K562 (cell line): ENCODE data around the gene USP48. TPM values are rescaled to one million over a fixed set of nuclear protein-coding genes. Genes with fewer than 3 reads are reported as not detected.

Source experiments
- ATAC-seq: fragments of 200-7000 bp; cut with Tn5 transposase; 3 replicates; pipeline ENCODE4 v1.9.1; 2020; ENCODE audit warnings: moderate library complexity
- BruUV-seq: library from RNA; stranded (reverse); fragments of 400-500 nt; replicated peaks from 2 replicates; lab custom pipeline; 2021; lab: Mats Ljungman, UMichigan
- CTCF ChIA-PET: fragments of 300-600 bp; formaldehyde crosslinking; extraction: SDS; loops from one replicate; lab custom pipeline; 2021; ENCODE audit warnings: low intra/inter-chr PET ratio; lab: Yijun Ruan, JAX
- POLR2A ChIA-PET: fragments of 300-600, 350-650 bp; sonication (Branson Sonifier 250); formaldehyde crosslinking; extraction: SDS; loops from one replicate; lab custom pipeline; 2021; ENCODE audit warnings: antibody characterized with exemption, inconsistent platforms; lab: Yijun Ruan, JAX
- DNase-seq, 4 experiments: peaks; one replicate each; pipeline versions ENCODE4 v3.0.0 to v3.0.0-alpha.2; 2011 to 2018; ENCODE audit warnings: low spot score in 3 of 4, mixed read lengths in 3 of 4; ENCODE audit errors: extremely low read depth in 1 of 4
- FAIRE-seq: peaks from 2 replicates; lab custom pipeline; 2011; peaks lifted over from hg19 to GRCh38; lab: Jason Lieb, UNC
- H2AFZ ChIP-seq: 2 replicates; pipeline ENCODE4 v1.6.0; 2011; ENCODE audit warnings: low read depth, low read length, control low read depth, inconsistent platforms
- H3K27ac ChIP-seq: fragments of 200-600 bp; 3 replicates; pipeline ENCODE4 v1.8.0; 2011; ENCODE audit warnings: low read depth, mild to moderate bottlenecking, control low read depth, inconsistent platforms, low read length, moderate library complexity, mixed read lengths; ENCODE audit errors: extremely low read depth
- H3K27me3 ChIP-seq, 2 experiments: fragments of 300-600 bp in 1 of 2; 2 replicates in 1 of 2; 3 replicates in 1 of 2; pipeline versions ENCODE4 v1.6.0 to v1.8.0; 2011; ENCODE audit warnings: inconsistent platforms in 2 of 2, low read length in 2 of 2, mild to moderate bottlenecking in 1 of 2, mixed read lengths in 1 of 2, moderate library complexity in 1 of 2; ENCODE audit not compliant: control insufficient read depth in 2 of 2, insufficient read depth in 2 of 2
- H3K36me3 ChIP-seq: fragments of 300-600 bp; 3 replicates; pipeline ENCODE4 v1.8.0; 2011; ENCODE audit warnings: mild to moderate bottlenecking, low read length, inconsistent platforms; ENCODE audit not compliant: control insufficient read depth, insufficient read depth
- H3K4me1 ChIP-seq, 2 experiments: fragments of 200-600 bp in 1 of 2; replicated peaks in 1 of 2; 2 replicates in 1 of 2; 3 replicates in 1 of 2; pipeline versions ENCODE4 v1.5.1 to v1.8.0; 2011; ENCODE audit warnings: inconsistent platforms in 2 of 2, low read length in 2 of 2, mild to moderate bottlenecking in 1 of 2, mixed read lengths in 1 of 2, moderate library complexity in 1 of 2; ENCODE audit not compliant: control insufficient read depth in 2 of 2, insufficient read depth in 2 of 2
- H3K4me2 ChIP-seq: 2 replicates; pipeline ENCODE4 v1.6.1; 2011; ENCODE audit warnings: low read length, control low read depth, inconsistent platforms, mixed read lengths; ENCODE audit not compliant: insufficient read depth
- H3K4me3 ChIP-seq: fragments of 200-600 bp; sonication (generic), shearing (Covaris generic); 2 replicates; pipeline ENCODE4 v1.5.1; 2016; ENCODE audit warnings: control low read depth, inconsistent platforms
- H3K79me2 ChIP-seq: fragments of 200-600 bp; 3 replicates; pipeline ENCODE4 v1.8.0; 2011; ENCODE audit warnings: low read length, inconsistent platforms; ENCODE audit not compliant: control insufficient read depth, insufficient read depth
- H3K9ac ChIP-seq, 2 experiments: 2 replicates each; pipeline versions ENCODE4 v1.6.0 to v1.6.1; 2011; ENCODE audit warnings: low read depth in 2 of 2, low read length in 2 of 2, control low read depth in 1 of 2, inconsistent platforms in 1 of 2, mild to moderate bottlenecking in 1 of 2, mixed read lengths in 1 of 2; ENCODE audit not compliant: insufficient read depth in 1 of 2
- H3K9me1 ChIP-seq: one replicate; pipeline ENCODE4 v1.6.0; 2011; ENCODE audit warnings: inconsistent platforms, mild to moderate bottlenecking, low read length, moderate library complexity; ENCODE audit not compliant: control insufficient read depth, insufficient read depth
- H3K9me3 ChIP-seq: replicated peaks from 2 replicates; pipeline ENCODE4 v1.5.1; 2011; ENCODE audit warnings: low read depth, low read length, inconsistent platforms; ENCODE audit not compliant: control insufficient read depth, insufficient read depth
- H4K20me1 ChIP-seq: replicated peaks from 2 replicates; pipeline ENCODE4 v1.6.1; 2011; ENCODE audit warnings: low read length, inconsistent platforms, mixed read lengths; ENCODE audit not compliant: control insufficient read depth, insufficient read depth
- CBX5 ChIP-seq: IDR thresholded peaks from 2 replicates; pipeline ENCODE4 v1.6.1; 2014; ENCODE audit warnings: low read depth, borderline replicate concordance
- CC2D1A ChIP-seq: fragments of 450-650 bp; IDR thresholded peaks from 2 replicates; pipeline ENCODE4 v1.6.1; 2017; ENCODE audit warnings: mild to moderate bottlenecking
- KLF6 ChIP-seq: fragments of 250-450 bp; sonication (Bioruptor Pico); IDR thresholded peaks from 2 replicates; pipeline ENCODE4 v1.4.0; 2020; ENCODE audit warnings: mild to moderate bottlenecking, moderate library complexity, borderline replicate concordance
- MYNN ChIP-seq, 2 experiments: sonication (generic); formaldehyde crosslinking in 1 of 2; IDR thresholded peaks; 2 replicates each; pipeline versions ENCODE4 v1.5.0 to v1.6.1; 2016 to 2020; ENCODE audit warnings: antibody characterized with exemption in 1 of 2, missing genetic modification reagents in 1 of 2
- NFE2 ChIP-seq: IDR thresholded peaks from 2 replicates; pipeline ENCODE4 v1.6.1; 2014; ENCODE audit warnings: antibody characterized with exemption, low read depth
- NRF1 ChIP-seq, 2 experiments: fragments of 450-650 bp; IDR thresholded peaks in 1 of 2; conservative IDR thresholded peaks in 1 of 2; 2 replicates each; pipeline ENCODE4 v1.6.1; 2014; ENCODE audit warnings: mild to moderate bottlenecking in 2 of 2
- TBL1XR1 ChIP-seq, 2 experiments: IDR thresholded peaks; 2 replicates each; pipeline ENCODE4 v1.6.1; 2012; ENCODE audit warnings: improper control_type of control experiment in 2 of 2, low read length in 2 of 2, mild to moderate bottlenecking in 1 of 2
- WGBS: fragments of 100-300 bp; shearing (Covaris generic); methylation state at CpG from one replicate; pipeline ENCODE4 v1.1.6; 2016; ENCODE audit warnings: low coverage, mixed read lengths; ENCODE audit not compliant: insufficient coverage; ENCODE audit errors: missing lambda C conversion rate; 5-methylcytosine and 5-hydroxymethylcytosine counted together
- in situ Hi-C: fragments of 300-500 bp; cut with MboI; formaldehyde crosslinking; loops from 4 replicates; pipeline ENCODE4 v1.15.0; 2018; ENCODE audit warnings: inconsistent platforms, mixed read lengths
- intact Hi-C: fragments of 100-400 bp; cut with micrococcal nuclease; formaldehyde crosslinking; loops from 2 replicates; pipeline ENCODE4 v1.14.2; 2022
- polyA plus RNA-seq, 8 experiments: library from polyadenylated mRNA; depleted of rRNA in 4 of 8; stranded (reverse) in 5 of 8; unstranded in 3 of 8; fragments of >200 nt; fragmentation: Nextera tagmentation in 2 of 8; fragmentation: Illumina TruSeq in 1 of 8; extraction: Ambion mirVana in 2 of 8; extraction: Trizol in 1 of 8; gene quantifications; 2 replicates each; pipeline versions ENCODE4 v1.2.1 to v1.2.3, GENCODE V29; 2011 to 2014; ENCODE audit warnings: inconsistent platforms in 1 of 8, missing spikeins in 1 of 8
- total RNA-seq, 7 experiments: library from RNA; depleted of rRNA in 6 of 7; stranded (reverse); fragments of >200 nt in 6 of 7; fragmentation: Illumina TruSeq in 2 of 7; extraction: Trizol in 2 of 7; gene quantifications; 2 replicates each; pipeline versions ENCODE4 v1.2.1 to v1.2.3, GENCODE V29; 2011 to 2021; ENCODE audit warnings: low replicate concordance in 1 of 7
- TF ChIP-seq, protein P1 (sequence below): IDR thresholded peaks from 2 replicates; pipeline ENCODE4 v1.6.1; 2011; ENCODE audit not compliant: insufficient read length; ENCODE audit errors: extremely low read depth

USP48 gene
- total and polyA plus RNA-seq, 9 of the 15 experiments (the other 6 are each of a cell fraction or from before 2014, with no cell fraction given), result 23.3 to 123 (median 106) TPM

DNA sequence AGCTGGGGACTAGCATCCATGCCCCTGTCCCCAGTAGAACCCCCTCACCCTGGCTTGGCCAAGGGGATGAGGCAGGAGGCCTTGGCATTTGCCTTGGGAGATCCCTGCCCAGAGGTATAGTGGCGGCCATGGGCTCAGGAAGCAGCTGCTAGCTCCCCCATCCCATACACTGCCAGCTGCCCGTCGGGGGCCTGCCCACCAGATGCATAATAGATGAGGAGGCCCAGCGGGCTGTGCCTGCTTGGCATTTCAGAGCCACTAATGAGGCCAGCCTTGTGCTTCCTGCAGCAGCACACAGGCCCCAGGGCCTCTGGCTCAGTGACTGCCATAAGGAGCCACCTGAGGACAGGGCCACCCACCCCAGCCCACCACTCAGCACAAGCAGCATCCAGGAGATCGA is 137.4 kb downstream of the USP48 start:
- H2AFZ ChIP-seq, result no peak overlapping the region
- no peaks in the 10 kb centered on the region for H3K27me3 ChIP-seq
- H3K36me3 ChIP-seq, result peaks cover 16% of the 10 kb centered on the region; the same call in 2 of the 3 replicates
- no peak for ATAC-seq
- in situ Hi-C loops (no loop called here), intact Hi-C loops (no loop called here)
- no peak for DNase-seq
- peaks cover 30% of the 10 kb centered on the region for H4K20me1 ChIP-seq
- peaks cover 14 to 38% of the 10 kb centered on the region in 2 experiments for H3K4me1 ChIP-seq
- CTCF ChIA-PET, result no interaction called here
- 59% methylated on average over 5 of the region's 5 CpGs for WGBS
- no peak for FAIRE-seq
- H3K4me3 ChIP-seq, result no peak overlapping the region
- no peaks in the 10 kb centered on the region for H3K9me3 ChIP-seq
- POLR2A ChIA-PET, result interaction anchor here (0.5 kb wide), 2 partner anchors 13 to 22 kb away, joined by 3 to 4 read pairs; no protein-coding TSS in a partner anchor
- H3K4me2 ChIP-seq, result no peak overlapping the region
- BruUV-seq, result no TSS peak
- no peak overlapping the region for H3K27ac ChIP-seq
- no peak overlapping the region; a peak in 1 of 4 replicates for H3K9ac ChIP-seq
- TF ChIP-seq CBX5 (no peak), CC2D1A (no peak), MYNN (IDR thresholded peaks at IDR 0.05) (no peak), MYNN (CRISPR knock-in tag; IDR thresholded peaks at IDR 0.05) (no peak), TBL1XR1 (IDR thresholded peaks at IDR 0.05; ENCODE audit: low read length in 2 of 2) (no peak), NFE2 (no peak), NRF1 (conservative IDR thresholded peaks at IDR 0.05 in 1 of 2, IDR thresholded peaks at IDR 0.05 in 1 of 2) (no peak), KLF6 (CRISPR knock-in tag) (no peak)
- TF ChIP-seq, protein P1, sequence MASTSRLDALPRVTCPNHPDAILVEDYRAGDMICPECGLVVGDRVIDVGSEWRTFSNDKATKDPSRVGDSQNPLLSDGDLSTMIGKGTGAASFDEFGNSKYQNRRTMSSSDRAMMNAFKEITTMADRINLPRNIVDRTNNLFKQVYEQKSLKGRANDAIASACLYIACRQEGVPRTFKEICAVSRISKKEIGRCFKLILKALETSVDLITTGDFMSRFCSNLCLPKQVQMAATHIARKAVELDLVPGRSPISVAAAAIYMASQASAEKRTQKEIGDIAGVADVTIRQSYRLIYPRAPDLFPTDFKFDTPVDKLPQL, result no peak
- H3K9me1 ChIP-seq, result peaks cover 7% of the 10 kb centered on the region
- H3K79me2 ChIP-seq, result peaks cover 7% of the 10 kb centered on the region; the same call in 1 of the 3 replicates
